ENCODE results near the gene IL1B. TPM values are rescaled to one million over a fixed set of nuclear protein-coding genes. Genes with fewer than 3 reads are reported as not detected.

The IL1B gene
- total RNA-seq, 120 experiments from 2014 or later = 0.35 to 43.9 (median 2.7) TPM; not detected in 8

Other genes with a start within 250 kb of the IL1B start
- 10 to 100 TPM; 41.1 to 97.4 (median 66.6) TPM for gene SLC20A1, start 190.8 kb downstream of the IL1B start, total RNA-seq
- gene NT5DC4, start 115.8 kb downstream of the IL1B start, total RNA-seq = 1 to 10 TPM in 11 of 120 experiments, under 1 TPM in 13, not detected in 96; 0.18 to 4.5 (median 0.84) TPM
- gene CKAP2L, start 72.2 kb downstream of the IL1B start, total RNA-seq = 1 to 10 TPM in 11 of 120 experiments, under 1 TPM in 82, not detected in 27; 0.09 to 1.7 (median 0.47) TPM
- gene IL1A, start 52.3 kb downstream of the IL1B start, total RNA-seq = under 1 TPM in 69 of 120 experiments, not detected in 51; 0.21 to 0.97 (median 0.39) TPM
- gene IL37, start 74.4 kb upstream of the IL1B start, total RNA-seq = not detected
- under 1 TPM in 3 of 120 experiments, not detected in 117; 0.53 to 0.65 (median 0.55) TPM for gene IL36G, start 141.2 kb upstream of the IL1B start, total RNA-seq
- not detected for gene IL36A, start 168.7 kb upstream of the IL1B start, total RNA-seq
- not detected for gene IL36B, start 216.1 kb upstream of the IL1B start, total RNA-seq
- gene IL36RN, start 222.4 kb upstream of the IL1B start, total RNA-seq = not detected
- gene IL1F10, start 231.2 kb upstream of the IL1B start, total RNA-seq = not detected

Measured in dorsolateral prefrontal cortex (tissue), 118 donors.